K562 (cell line): ENCODE measurements around the gene ETFBKMT. TPM values are rescaled to one million over a fixed set of nuclear protein-coding genes. Genes with fewer than 3 reads are reported as not detected.

Experiments used
- BCOR ChIP-seq: fragments of 450-650 bp; IDR thresholded peaks from 2 replicates; pipeline ENCODE4 v1.6.1; 2016
- CBX5 ChIP-seq: IDR thresholded peaks from 2 replicates; pipeline ENCODE4 v1.6.1; 2014; ENCODE audit warnings: low read depth, borderline replicate concordance
- CTBP1 ChIP-seq: fragments of 450-650 bp; IDR thresholded peaks from 2 replicates; pipeline ENCODE4 v1.6.1; 2016; ENCODE audit warnings: borderline replicate concordance
- DIDO1 ChIP-seq: fragments of 450-650 bp; IDR thresholded peaks from 2 replicates; pipeline ENCODE4 v1.6.1; 2016; ENCODE audit warnings: low read depth, missing biosample characterization, missing genetic modification characterization
- GATAD2B ChIP-seq: fragments of 450-650 bp; IDR thresholded peaks from 2 replicates; pipeline ENCODE4 v1.6.1; 2017; ENCODE audit warnings: mild to moderate bottlenecking, borderline replicate concordance
- HCFC1 ChIP-seq: IDR thresholded peaks from 2 replicates; pipeline ENCODE4 v1.6.1; 2012; ENCODE audit warnings: low read depth, low read length, improper control_type of control experiment
- HMGN3 ChIP-seq: IDR thresholded peaks from 2 replicates; pipeline ENCODE4 v1.6.1; 2011; ENCODE audit warnings: borderline replicate concordance, low read depth, mild to moderate bottlenecking, mixed read lengths, low read length; ENCODE audit not compliant: insufficient read length; ENCODE audit errors: extremely low read depth
- NELFE ChIP-seq: IDR thresholded peaks from 2 replicates; pipeline ENCODE4 v1.6.1; 2011; ENCODE audit warnings: mild to moderate bottlenecking; ENCODE audit not compliant: insufficient read depth, insufficient read length
- PTBP1 ChIP-seq: fragments of 200-400 bp; formaldehyde crosslinking; IDR thresholded peaks from 2 replicates; pipeline ENCODE4 v1.6.1; 2017; ENCODE audit warnings: low read depth, low read length
- RB1 ChIP-seq: fragments of 450-650 bp; IDR thresholded peaks from 2 replicates; pipeline ENCODE4 v1.6.1; 2017; ENCODE audit warnings: low read depth, mild to moderate bottlenecking
- RBBP5 ChIP-seq: fragments of 200-600 bp; sonication (generic); IDR thresholded peaks from 2 replicates; pipeline ENCODE4 v1.6.1; 2012; ENCODE audit warnings: borderline replicate concordance, mild to moderate bottlenecking, low read length, control low read depth, inconsistent platforms; ENCODE audit not compliant: insufficient read depth, poor library complexity, severe bottlenecking
- SMARCB1 ChIP-seq: IDR thresholded peaks from 2 replicates; pipeline ENCODE4 v1.6.1; 2011; ENCODE audit warnings: improper control_type of control experiment, low read depth; ENCODE audit not compliant: insufficient read length
- STAG1 ChIP-seq: sonication (generic); formaldehyde crosslinking; IDR thresholded peaks from 2 replicates; pipeline ENCODE4 v1.5.0; 2020; ENCODE audit warnings: missing genetic modification reagents, borderline replicate concordance
- STAT5B ChIP-seq: fragments of 250-450 bp; sonication (Bioruptor Pico); IDR thresholded peaks from 2 replicates; pipeline ENCODE4 v1.8.0; 2021; ENCODE audit warnings: mild to moderate bottlenecking, inconsistent platforms
- polyA plus RNA-seq, 8 experiments: library from polyadenylated mRNA; depleted of rRNA in 4 of 8; stranded (reverse) in 5 of 8; unstranded in 3 of 8; fragments of >200 nt; fragmentation: Nextera tagmentation in 2 of 8; fragmentation: Illumina TruSeq in 1 of 8; extraction: Ambion mirVana in 2 of 8; extraction: Trizol in 1 of 8; gene quantifications; 2 replicates each; pipeline versions ENCODE4 v1.2.1 to v1.2.3, GENCODE V29; 2011 to 2014; ENCODE audit warnings: inconsistent platforms in 1 of 8, missing spikeins in 1 of 8
- total RNA-seq, 7 experiments: library from RNA; depleted of rRNA in 6 of 7; stranded (reverse); fragments of >200 nt in 6 of 7; fragmentation: Illumina TruSeq in 2 of 7; extraction: Trizol in 2 of 7; gene quantifications; 2 replicates each; pipeline versions ENCODE4 v1.2.1 to v1.2.3, GENCODE V29; 2011 to 2021; ENCODE audit warnings: low replicate concordance in 1 of 7
- TF ChIP-seq, protein P1 (sequence below): fragments of 450-650 bp; IDR thresholded peaks from 2 replicates; pipeline ENCODE4 v1.6.1; 2016; ENCODE audit warnings: low read depth
- TF ChIP-seq, protein P2 (sequence below): fragments of 450-650 bp; IDR thresholded peaks from 2 replicates; pipeline ENCODE4 v1.6.1; 2016; ENCODE audit warnings: low read depth, mild to moderate bottlenecking, moderate library complexity

ETFBKMT gene
- total and polyA plus RNA-seq, 9 of the 15 experiments (the other 6 are each of a cell fraction or from before 2014, with no cell fraction given) = 0.18 to 1.7 (median 0.96) TPM

GRCh38 chr12:31659087-31659942 lies at the start of gene ETFBKMT (continued):
- TF ChIP-seq, protein P1, sequence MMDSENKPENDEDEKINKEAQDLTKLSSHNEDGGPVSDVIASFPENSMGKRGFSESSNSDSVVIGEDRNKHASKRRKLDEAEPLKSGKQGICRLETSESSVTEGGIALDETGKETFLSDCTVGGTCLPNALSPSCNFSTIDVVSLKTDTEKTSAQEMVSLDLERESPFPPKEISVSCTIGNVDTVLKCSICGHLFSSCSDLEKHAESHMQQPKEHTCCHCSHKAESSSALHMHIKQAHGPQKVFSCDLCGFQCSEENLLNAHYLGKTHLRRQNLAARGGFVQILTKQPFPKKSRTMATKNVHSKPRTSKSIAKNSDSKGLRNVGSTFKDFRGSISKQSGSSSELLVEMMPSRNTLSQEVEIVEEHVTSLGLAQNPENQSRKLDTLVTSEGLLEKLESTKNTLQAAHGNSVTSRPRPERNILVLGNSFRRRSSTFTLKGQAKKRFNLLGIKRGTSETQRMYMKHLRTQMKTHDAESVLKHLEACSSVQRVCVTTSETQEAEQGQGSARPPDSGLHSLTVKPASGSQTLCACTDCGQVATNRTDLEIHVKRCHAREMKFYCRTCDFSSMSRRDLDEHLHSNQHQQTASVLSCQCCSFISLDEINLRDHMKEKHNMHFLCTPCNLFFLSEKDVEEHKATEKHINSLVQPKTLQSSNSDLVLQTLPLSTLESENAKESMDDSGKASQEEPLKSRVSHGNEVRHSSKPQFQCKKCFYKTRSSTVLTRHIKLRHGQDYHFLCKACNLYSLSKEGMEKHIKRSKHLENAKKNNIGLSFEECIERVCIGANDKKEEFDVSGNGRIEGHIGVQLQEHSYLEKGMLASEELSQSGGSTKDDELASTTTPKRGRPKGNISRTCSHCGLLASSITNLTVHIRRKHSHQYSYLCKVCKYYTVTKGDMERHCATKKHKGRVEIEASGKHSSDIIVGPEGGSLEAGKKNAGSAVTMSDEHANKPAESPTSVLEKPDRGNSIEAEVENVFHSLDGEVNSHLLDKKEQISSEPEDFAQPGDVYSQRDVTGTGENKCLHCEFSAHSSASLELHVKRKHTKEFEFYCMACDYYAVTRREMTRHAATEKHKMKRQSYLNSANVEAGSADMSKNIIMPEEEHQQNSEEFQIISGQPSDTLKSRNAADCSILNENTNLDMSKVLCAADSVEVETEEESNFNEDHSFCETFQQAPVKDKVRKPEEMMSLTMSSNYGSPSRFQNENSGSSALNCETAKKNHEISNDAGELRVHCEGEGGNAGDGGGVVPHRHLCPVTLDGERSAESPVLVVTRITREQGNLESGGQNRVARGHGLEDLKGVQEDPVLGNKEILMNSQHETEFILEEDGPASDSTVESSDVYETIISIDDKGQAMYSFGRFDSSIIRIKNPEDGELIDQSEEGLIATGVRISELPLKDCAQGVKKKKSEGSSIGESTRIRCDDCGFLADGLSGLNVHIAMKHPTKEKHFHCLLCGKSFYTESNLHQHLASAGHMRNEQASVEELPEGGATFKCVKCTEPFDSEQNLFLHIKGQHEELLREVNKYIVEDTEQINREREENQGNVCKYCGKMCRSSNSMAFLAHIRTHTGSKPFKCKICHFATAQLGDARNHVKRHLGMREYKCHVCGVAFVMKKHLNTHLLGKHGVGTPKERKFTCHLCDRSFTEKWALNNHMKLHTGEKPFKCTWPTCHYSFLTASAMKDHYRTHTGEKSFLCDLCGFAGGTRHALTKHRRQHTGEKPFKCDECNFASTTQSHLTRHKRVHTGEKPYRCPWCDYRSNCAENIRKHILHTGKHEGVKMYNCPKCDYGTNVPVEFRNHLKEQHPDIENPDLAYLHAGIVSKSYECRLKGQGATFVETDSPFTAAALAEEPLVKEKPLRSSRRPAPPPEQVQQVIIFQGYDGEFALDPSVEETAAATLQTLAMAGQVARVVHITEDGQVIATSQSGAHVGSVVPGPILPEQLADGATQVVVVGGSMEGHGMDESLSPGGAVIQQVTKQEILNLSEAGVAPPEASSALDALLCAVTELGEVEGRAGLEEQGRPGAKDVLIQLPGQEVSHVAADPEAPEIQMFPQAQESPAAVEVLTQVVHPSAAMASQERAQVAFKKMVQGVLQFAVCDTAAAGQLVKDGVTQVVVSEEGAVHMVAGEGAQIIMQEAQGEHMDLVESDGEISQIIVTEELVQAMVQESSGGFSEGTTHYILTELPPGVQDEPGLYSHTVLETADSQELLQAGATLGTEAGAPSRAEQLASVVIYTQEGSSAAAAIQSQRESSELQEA = 0 out of 2 replicates have a peak, but pooled peaks have one; percentile 35
- no peak for TF ChIP-seq GATAD2B
- TF ChIP-seq STAG1 (CRISPR knock-in tag) = no peak
- peak; percentile 81 for TF ChIP-seq HMGN3
- TF ChIP-seq STAT5B (CRISPR knock-in tag) = no peak
- TF ChIP-seq DIDO1 = no peak
- TF ChIP-seq HCFC1 = peak; percentile 69
- no peak for TF ChIP-seq CBX5
- peak; percentile 70 for TF ChIP-seq RBBP5
- peak; percentile 90 for TF ChIP-seq RB1
- TF ChIP-seq SMARCB1 = no peak
- TF ChIP-seq, protein P2, sequence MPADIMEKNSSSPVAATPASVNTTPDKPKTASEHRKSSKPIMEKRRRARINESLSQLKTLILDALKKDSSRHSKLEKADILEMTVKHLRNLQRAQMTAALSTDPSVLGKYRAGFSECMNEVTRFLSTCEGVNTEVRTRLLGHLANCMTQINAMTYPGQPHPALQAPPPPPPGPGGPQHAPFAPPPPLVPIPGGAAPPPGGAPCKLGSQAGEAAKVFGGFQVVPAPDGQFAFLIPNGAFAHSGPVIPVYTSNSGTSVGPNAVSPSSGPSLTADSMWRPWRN = no peak
- no peak for TF ChIP-seq BCOR
- no peak for TF ChIP-seq PTBP1
- no peak for TF ChIP-seq NELFE
- TF ChIP-seq CTBP1 = peak; percentile 77
